ENCODE measurements around the gene SERTAD3. TPM values are rescaled to one million over a fixed set of nuclear protein-coding genes. Genes with fewer than 3 reads are reported as not detected.

SERTAD3 gene
- total and polyA plus RNA-seq, 2 of the 8 experiments (the other 6 are each of a cell fraction or from before 2014, with no cell fraction given): 15.1 to 32.1 TPM

GRCh38 chr19:40393894-40394815, 50.0 kb downstream of the SERTAD3 start (continued):
- no peak for TF ChIP-seq ATF2 (IDR thresholded peaks at IDR 0.05; ENCODE audit: low read length)
- no peak for TF ChIP-seq CBX8 (IDR thresholded peaks at IDR 0.05; ENCODE audit: borderline replicate concordance, low read depth, low read length)
- TF ChIP-seq PHF8 (conservative IDR thresholded peaks at IDR 0.05; ENCODE audit: low read depth, low read length): no peak
- TF ChIP-seq FOSL1 (IDR thresholded peaks at IDR 0.05; ENCODE audit: insufficient read depth, low read depth, low read length): no peak
- TF ChIP-seq SP2 (IDR thresholded peaks at IDR 0.05; ENCODE audit: low read length): no peak
- no peak for TF ChIP-seq EP300 (IDR thresholded peaks at IDR 0.05; ENCODE audit: borderline replicate concordance in 1 of 2, low read depth in 2 of 2, low read length in 2 of 2)
- TF ChIP-seq HDAC2 (IDR thresholded peaks at IDR 0.05; ENCODE audit: borderline replicate concordance in 1 of 2, low read depth in 2 of 2, low read length in 2 of 2): no peak
- no peak for TF ChIP-seq BACH1 (IDR thresholded peaks at IDR 0.05; ENCODE audit: low read length)
